BJ (cell line): ENCODE measurements around the gene NFATC1. TPM values are rescaled to one million over a fixed set of nuclear protein-coding genes. Genes with fewer than 3 reads are reported as not detected.

ENCODE experiments used
- CTCF ChIA-PET: fragments of 350-600 bp; formaldehyde crosslinking; extraction: SDS; loops from one replicate; lab custom pipeline; 2021; ENCODE audit warnings: antibody characterized with exemption, inconsistent platforms; lab: Yijun Ruan, JAX
- POLR2A ChIA-PET: fragments of 300-600 bp; sonication (Branson Sonifier 250); formaldehyde crosslinking; extraction: SDS; loops from one replicate; lab custom pipeline; 2021; ENCODE audit warnings: antibody characterized with exemption; lab: Charles Lee
- DNase-seq: peaks from one replicate; pipeline ENCODE4 v3.0.0-alpha.2; 2011; ENCODE audit warnings: low read depth
- H3K27me3 ChIP-seq: 2 replicates; pipeline ENCODE4 v1.6.0; 2011; ENCODE audit warnings: low read length; ENCODE audit not compliant: control insufficient read depth, insufficient read depth
- H3K36me3 ChIP-seq: 2 replicates; pipeline ENCODE4 v1.5.1; 2011; ENCODE audit warnings: low read length; ENCODE audit not compliant: control insufficient read depth, insufficient read depth
- H3K4me3 ChIP-seq: 2 replicates; pipeline ENCODE4 v1.5.1; 2011; ENCODE audit warnings: low read depth, mild to moderate bottlenecking, control low read depth, low read length
- polyA plus RNA-seq: library from polyadenylated mRNA; depleted of rRNA; stranded (reverse); fragments of >200 nt; gene quantifications from 2 replicates; pipeline ENCODE4 v1.2.3, GENCODE V29; 2011
- TF ChIP-seq, protein P1 (sequence below): IDR thresholded peaks from 2 replicates; pipeline ENCODE4 v1.5.1; 2011; ENCODE audit warnings: low read depth, mild to moderate bottlenecking, control low read depth, inconsistent platforms, low read length, moderate library complexity; ENCODE audit not compliant: insufficient read depth

NFATC1 gene
- polyA plus RNA-seq, 1 experiment = 1.2 TPM

GRCh38 chr18:79386547-79386946 lies 9.2 kb upstream of the NFATC1 start:
- no peak for DNase-seq
- no peak overlapping the region for H3K4me3 ChIP-seq
- ChIA-PET CTCF (interaction anchor here (1.1 to 13.9 kb wide), 2 partner anchors 144 to 257 kb away, joined by 3 to 190 read pairs; no protein-coding TSS in a partner anchor), POLR2A (no interaction called here)
- TF ChIP-seq, protein P1, sequence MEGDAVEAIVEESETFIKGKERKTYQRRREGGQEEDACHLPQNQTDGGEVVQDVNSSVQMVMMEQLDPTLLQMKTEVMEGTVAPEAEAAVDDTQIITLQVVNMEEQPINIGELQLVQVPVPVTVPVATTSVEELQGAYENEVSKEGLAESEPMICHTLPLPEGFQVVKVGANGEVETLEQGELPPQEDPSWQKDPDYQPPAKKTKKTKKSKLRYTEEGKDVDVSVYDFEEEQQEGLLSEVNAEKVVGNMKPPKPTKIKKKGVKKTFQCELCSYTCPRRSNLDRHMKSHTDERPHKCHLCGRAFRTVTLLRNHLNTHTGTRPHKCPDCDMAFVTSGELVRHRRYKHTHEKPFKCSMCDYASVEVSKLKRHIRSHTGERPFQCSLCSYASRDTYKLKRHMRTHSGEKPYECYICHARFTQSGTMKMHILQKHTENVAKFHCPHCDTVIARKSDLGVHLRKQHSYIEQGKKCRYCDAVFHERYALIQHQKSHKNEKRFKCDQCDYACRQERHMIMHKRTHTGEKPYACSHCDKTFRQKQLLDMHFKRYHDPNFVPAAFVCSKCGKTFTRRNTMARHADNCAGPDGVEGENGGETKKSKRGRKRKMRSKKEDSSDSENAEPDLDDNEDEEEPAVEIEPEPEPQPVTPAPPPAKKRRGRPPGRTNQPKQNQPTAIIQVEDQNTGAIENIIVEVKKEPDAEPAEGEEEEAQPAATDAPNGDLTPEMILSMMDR = no peak
- H3K36me3 ChIP-seq = no peaks in the 10 kb centered on the region
- H3K27me3 ChIP-seq = peaks cover 8% of the 10 kb centered on the region

GRCh38 chr18:79387214-79387613 lies 8.5 kb upstream of the NFATC1 start:
- POLR2A ChIA-PET = no interaction called here
- no peaks in the 10 kb centered on the region for H3K36me3 ChIP-seq
- no peak for DNase-seq
- CTCF ChIA-PET = interaction anchor here (2.7 kb wide), 1 partner anchor 8 kb away, joined by 13 read pairs; no protein-coding TSS in a partner anchor
- H3K27me3 ChIP-seq = peaks cover 9% of the 10 kb centered on the region
- H3K4me3 ChIP-seq = no peak overlapping the region
- TF ChIP-seq, protein P1 = no peak

GRCh38 chr18:79387615-79388014 lies 8.1 kb upstream of the NFATC1 start:
- H3K4me3 ChIP-seq = no peak overlapping the region
- H3K36me3 ChIP-seq = no peaks in the 10 kb centered on the region
- POLR2A ChIA-PET = no interaction called here
- CTCF ChIA-PET = interaction anchor here (1.4 to 2.7 kb wide), 2 partner anchors 9 to 256 kb away, joined by 4 to 13 read pairs; no protein-coding TSS in a partner anchor
- TF ChIP-seq, protein P1 = no peak
- peaks cover 12% of the 10 kb centered on the region for H3K27me3 ChIP-seq
- DNase-seq = no peak

DNA sequence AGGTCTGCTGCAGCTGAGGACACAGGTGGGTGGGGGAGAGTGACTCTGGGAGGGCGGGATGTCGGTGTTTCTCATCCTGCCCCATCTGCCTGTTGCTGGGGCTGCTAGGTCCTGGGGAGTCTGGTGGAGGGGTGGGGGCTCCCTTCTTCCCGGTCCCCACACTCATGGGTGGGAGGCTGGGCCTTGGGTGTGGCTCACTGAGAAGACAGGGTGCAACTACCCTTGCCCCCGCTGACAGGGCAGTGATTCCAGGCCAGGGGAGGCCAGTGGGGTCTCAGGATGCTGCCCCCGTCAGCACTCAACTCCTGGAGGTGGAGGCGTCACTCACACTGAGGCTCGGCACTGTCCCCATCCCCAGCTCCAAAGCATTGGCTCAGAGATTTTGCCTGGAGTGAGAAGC lies 7.7 kb upstream of the NFATC1 start:
- TF ChIP-seq, protein P1 = no peak

GRCh38 chr18:79389689-79390088 lies 6.0 kb upstream of the NFATC1 start:
- peaks cover 13% of the 10 kb centered on the region for H3K27me3 ChIP-seq
- POLR2A ChIA-PET = no interaction called here
- no peaks in the 10 kb centered on the region for H3K36me3 ChIP-seq
- no peak for DNase-seq
- TF ChIP-seq, protein P1 = no peak
- CTCF ChIA-PET = interaction anchor here (1.9 to 4.7 kb wide), 3 partner anchors 9 to 141 kb away, joined by 6 to 38 read pairs (median 13); no protein-coding TSS in a partner anchor
- no peak overlapping the region for H3K4me3 ChIP-seq

More for the DNA sequence above, 7.7 kb upstream of the NFATC1 start:
- Histone ChIP-seq H3K36me3 (no peaks in the 10 kb centered on the region), H3K27me3 (peaks cover 13% of the 10 kb centered on the region), H3K4me3 (no peak overlapping the region)
- DNase-seq = no peak
- ChIA-PET POLR2A (no interaction called here), CTCF (interaction anchor here (1.1 to 2.7 kb wide), 3 partner anchors 9 to 255 kb away, joined by 4 to 13 read pairs (median 4); no protein-coding TSS in a partner anchor)
